Brain microvascular endothelial cell (primary cell): ENCODE measurements around the gene SLCO2A1.

Experiments
- DNase-seq: peaks from one replicate; pipeline ENCODE4 v3.0.0-alpha.2; 2020
- H3K27ac ChIP-seq: fragments of 250-450 bp; sonication (Bioruptor Pico); 2 replicates; pipeline ENCODE4 v1.5.1; 2020; ENCODE audit warnings: mild to moderate bottlenecking, moderate library complexity
- H3K27me3 ChIP-seq: fragments of 250-450 bp; sonication (Bioruptor Pico); replicated peaks from 2 replicates; pipeline ENCODE4 v1.5.1; 2020; ENCODE audit warnings: mild to moderate bottlenecking
- H3K36me3 ChIP-seq: fragments of 250-450 bp; sonication (Bioruptor Pico); replicated peaks from 2 replicates; pipeline ENCODE4 v1.5.1; 2020; ENCODE audit warnings: mild to moderate bottlenecking
- H3K4me3 ChIP-seq: 2 replicates; pipeline ENCODE4 v1.5.1; 2011; ENCODE audit warnings: low read depth, mild to moderate bottlenecking, control low read depth, low read length, moderate library complexity
- CTCF ChIP-seq: IDR thresholded peaks from 2 replicates; pipeline ENCODE4 v1.5.1; 2011; ENCODE audit warnings: low read depth, mild to moderate bottlenecking, moderate library complexity, low read length, control low read depth, inconsistent platforms; ENCODE audit errors: missing control alignments
- in situ Hi-C: cut with HindIII; loops from 2 replicates; pipeline ENCODE4 v1.10.0; 2017; ENCODE audit warnings: low sequenced_read_pairs, low pct_ligation_motif_present

The SLCO2A1 gene

GRCh38 chr3:133989936-133990702 is 39.6 kb downstream of the SLCO2A1 start:
- TF ChIP-seq CTCF = no peak
- H3K4me3 ChIP-seq = no peak overlapping the region
- H3K36me3 ChIP-seq = no peaks in the 10 kb centered on the region
- H3K27ac ChIP-seq = no peak overlapping the region
- in situ Hi-C loops = no loop called here
- DNase-seq = no peak
- H3K27me3 ChIP-seq = no peaks in the 10 kb centered on the region

GRCh38 chr3:133988631-133989161 is 41.0 kb downstream of the SLCO2A1 start:
- H3K36me3 ChIP-seq = no peaks in the 10 kb centered on the region
- no peak for TF ChIP-seq CTCF
- in situ Hi-C loops = no loop called here
- no peak overlapping the region for H3K4me3 ChIP-seq
- no peak overlapping the region for H3K27ac ChIP-seq
- no peaks in the 10 kb centered on the region for H3K27me3 ChIP-seq
- DNase-seq = no peak

GRCh38 chr3:133987948-133988484 is 41.7 kb downstream of the SLCO2A1 start:
- in situ Hi-C loops = no loop called here
- DNase-seq = no peak
- H3K4me3 ChIP-seq = no peak overlapping the region
- H3K27ac ChIP-seq = no peak overlapping the region
- H3K27me3 ChIP-seq = no peaks in the 10 kb centered on the region
- H3K36me3 ChIP-seq = no peaks in the 10 kb centered on the region
- no peak for TF ChIP-seq CTCF

- no peak for TF ChIP-seq CTCF
- in situ Hi-C loops = no loop called here
- H3K36me3 ChIP-seq = no peaks in the 10 kb centered on the region
- DNase-seq = no peak
- no peak overlapping the region for H3K27ac ChIP-seq
- no peaks in the 10 kb centered on the region for H3K27me3 ChIP-seq
- no peak overlapping the region for H3K4me3 ChIP-seq
Observed at GRCh38 chr3:133987136-133987535, 42.6 kb downstream of the SLCO2A1 start.

GRCh38 chr3:133986311-133986710 is 43.4 kb downstream of the SLCO2A1 start:
- Histone ChIP-seq H3K36me3 (no peaks in the 10 kb centered on the region), H3K27ac (no peak overlapping the region), H3K27me3 (no peaks in the 10 kb centered on the region), H3K4me3 (no peak overlapping the region)
- DNase-seq = no peak
- no peak for TF ChIP-seq CTCF
- in situ Hi-C loops = no loop called here
